GM21825 (cell line): ENCODE measurements around the gene DAND5.
"Not testable (repeated sequence)": the region's sequence is repeated elsewhere in the genome, so short reads cannot be mapped to it uniquely, and the experiment has no call there.

ENCODE experiments used
- ATAC-seq: cut with Tn5 transposase; IDR thresholded peaks from one replicate; pipeline ENCODE4 v1.9.1; 2021; ENCODE audit warnings: mild to moderate bottlenecking, moderate library complexity; ENCODE audit not compliant: unreplicated experiment

DAND5 gene

GRCh38 chr19:12945479-12946091, 23.8 kb upstream of the DAND5 start, which contains the start of gene RAD23A:
Gene RAD23A, plus strand, starts transcription at chr19:12945862. Its CDS starts 87 bp downstream, at chr19:12945949.
- ATAC-seq: peak; percentile 58

GRCh38 chr19:12946092-12946721, 23.2 kb upstream of the DAND5 start:
- ATAC-seq: peak; percentile 19

GRCh38 chr19:12946731-12947496, 22.5 kb upstream of the DAND5 start:
- ATAC-seq: no peak

- no peak for ATAC-seq
Measured at GRCh38 chr19:12947702-12948611, 21.4 kb upstream of the DAND5 start.

GRCh38 chr19:12948612-12949362, 20.6 kb upstream of the DAND5 start:
- no peak for ATAC-seq

- ATAC-seq: no peak
Measured at GRCh38 chr19:12949363-12950283, 19.8 kb upstream of the DAND5 start.

- ATAC-seq: not testable (repeated sequence)
Measured at GRCh38 chr19:12952050-12952449, 17.3 kb upstream of the DAND5 start.

GRCh38 chr19:12952488-12953137, 16.8 kb upstream of the DAND5 start:
- ATAC-seq: no peak

- ATAC-seq: no peak
Measured at GRCh38 chr19:12953138-12953798, 16.1 kb upstream of the DAND5 start.

- ATAC-seq: no peak
Measured at GRCh38 chr19:12953799-12954611, 15.4 kb upstream of the DAND5 start.

- no peak for ATAC-seq
Measured at GRCh38 chr19:12954612-12954962, 14.8 kb upstream of the DAND5 start.

- not testable (repeated sequence) for ATAC-seq
Measured at GRCh38 chr19:12955575-12955974, 13.8 kb upstream of the DAND5 start.

- ATAC-seq: no peak
Measured at GRCh38 chr19:12955996-12956395, 13.4 kb upstream of the DAND5 start.

- no peak for ATAC-seq
Measured at GRCh38 chr19:12956446-12957388, 12.7 kb upstream of the DAND5 start, which contains the start of gene GADD45GIP1. Gene GADD45GIP1, minus strand, starts transcription at chr19:12957223. Its CDS starts 11 bp downstream, at chr19:12957212.

- not testable (repeated sequence) for ATAC-seq
Measured at GRCh38 chr19:12957389-12957952, 11.9 kb upstream of the DAND5 start.

GRCh38 chr19:12959481-12959880, 9.9 kb upstream of the DAND5 start:
- ATAC-seq: no peak
